IPS DF 6.9 (cell line): Measurements from ENCODE around the gene CNPY4.

Experiments used
- DNase-seq: peaks from one replicate; pipeline ENCODE4 v3.0.0-alpha.2; 2013; ENCODE audit warnings: low read depth, low spot score
- H3K27ac ChIP-seq: one replicate; pipeline ENCODE4 v1.5.1; 2013; ENCODE audit warnings: low read length, control low read depth
- H3K27me3 ChIP-seq: 2 replicates; pipeline ENCODE4 v1.6.1; 2013; ENCODE audit warnings: mild to moderate bottlenecking, low read length; ENCODE audit not compliant: control insufficient read depth, insufficient read depth
- H3K36me3 ChIP-seq: 2 replicates; pipeline ENCODE4 v1.6.1; 2013; ENCODE audit warnings: low read length; ENCODE audit not compliant: control insufficient read depth, insufficient read depth
- H3K4me1 ChIP-seq: 2 replicates; pipeline ENCODE4 v1.6.1; 2013; ENCODE audit warnings: low read length; ENCODE audit not compliant: control insufficient read depth, insufficient read depth
- H3K4me3 ChIP-seq: 2 replicates; pipeline ENCODE4 v1.5.1; 2013; ENCODE audit warnings: mild to moderate bottlenecking, low read length
- H3K9me3 ChIP-seq: 2 replicates; pipeline ENCODE4 v1.6.1; 2013; ENCODE audit warnings: low read length, inconsistent platforms; ENCODE audit not compliant: control insufficient read depth, insufficient read depth
- WGBS: extraction: QIAGEN DNeasy Blood & Tissue Kit; methylation state at CpG from one replicate; pipeline ENCODE4 v1.1.7; 2013; ENCODE audit warnings: mixed read lengths, missing lambda C conversion rate; ENCODE audit not compliant: insufficient read length, insufficient coverage; 5-methylcytosine and 5-hydroxymethylcytosine counted together

The CNPY4 gene

GRCh38 chr7:100119970-100120732, 717 bp downstream of the CNPY4 start:
- no peak overlapping the region for H3K27ac ChIP-seq
- H3K4me3 ChIP-seq: peak overlapping the region; percentile 69; the same call in 1 of the 2 replicates

GRCh38 chr7:100120733-100121036, 1.3 kb downstream of the CNPY4 start:
- no peaks in the 10 kb centered on the region for H3K9me3 ChIP-seq
- H3K27me3 ChIP-seq: no peaks in the 10 kb centered on the region
- WGBS: no CpG with 5 or more reads among the region's 1 CpG
- H3K27ac ChIP-seq: no peak overlapping the region
- H3K4me3 ChIP-seq: no peak overlapping the region
- H3K4me1 ChIP-seq: no peaks in the 10 kb centered on the region
- DNase-seq: no peak
- H3K36me3 ChIP-seq: no peaks in the 10 kb centered on the region

More at GRCh38 chr7:100119970-100120732, 717 bp downstream of the CNPY4 start:
- no peak for DNase-seq
- Histone ChIP-seq H3K9me3 (no peaks in the 10 kb centered on the region), H3K27me3 (no peaks in the 10 kb centered on the region), H3K36me3 (no peaks in the 10 kb centered on the region), H3K4me1 (no peaks in the 10 kb centered on the region)
- WGBS: no CpG with 5 or more reads among the region's 19 CpGs

DNA sequence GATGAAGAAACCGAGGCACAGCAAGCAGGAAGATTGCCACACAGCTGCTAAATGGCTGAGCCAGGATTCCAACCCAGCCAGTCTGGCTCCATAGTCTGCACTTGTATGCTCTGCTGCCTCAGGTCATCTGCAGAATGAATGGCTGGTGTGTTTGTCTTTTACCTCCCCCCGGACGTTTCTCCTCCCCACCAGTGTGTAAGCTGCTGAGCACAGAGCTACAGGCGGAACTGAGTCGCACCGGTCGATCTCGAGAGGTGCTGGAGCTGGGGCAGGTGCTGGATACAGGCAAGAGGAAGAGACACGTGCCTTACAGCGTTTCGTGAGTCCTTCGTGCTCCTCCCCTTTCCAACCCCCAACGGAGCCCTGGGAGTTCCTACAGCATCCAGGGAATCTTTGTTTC, 2.6 kb downstream of the CNPY4 start:
- no CpG with 5 or more reads among the region's 13 CpGs for WGBS
- Histone ChIP-seq H3K27ac (no peak overlapping the region), H3K9me3 (no peaks in the 10 kb centered on the region), H3K27me3 (no peaks in the 10 kb centered on the region), H3K4me1 (no peaks in the 10 kb centered on the region), H3K4me3 (no peak overlapping the region), H3K36me3 (no peaks in the 10 kb centered on the region)
- no peak for DNase-seq

GRCh38 chr7:100122568-100122967, 3.1 kb downstream of the CNPY4 start:
- Histone ChIP-seq H3K4me1 (no peaks in the 10 kb centered on the region), H3K4me3 (no peak overlapping the region), H3K9me3 (no peaks in the 10 kb centered on the region), H3K27ac (no peak overlapping the region), H3K27me3 (no peaks in the 10 kb centered on the region), H3K36me3 (no peaks in the 10 kb centered on the region)
- DNase-seq: no peak
- WGBS: no CpG with 5 or more reads among the region's 1 CpG

GRCh38 chr7:100124301-100125230, 5.1 kb downstream of the CNPY4 start:
- Histone ChIP-seq H3K27ac (no peak overlapping the region), H3K27me3 (no peaks in the 10 kb centered on the region), H3K4me3 (no peak overlapping the region), H3K9me3 (no peaks in the 10 kb centered on the region), H3K36me3 (no peaks in the 10 kb centered on the region), H3K4me1 (no peaks in the 10 kb centered on the region)
- WGBS: no CpG with 5 or more reads among the region's 4 CpGs
- DNase-seq: no peak

- H3K27ac ChIP-seq: no peak overlapping the region
- H3K9me3 ChIP-seq: no peaks in the 10 kb centered on the region
- H3K27me3 ChIP-seq: no peaks in the 10 kb centered on the region
- no CpG with 5 or more reads among the region's 29 CpGs for WGBS
- H3K4me1 ChIP-seq: no peaks in the 10 kb centered on the region
- DNase-seq: no peak
- H3K4me3 ChIP-seq: peak overlapping the region; percentile 63; the same call in 1 of the 2 replicates
- H3K36me3 ChIP-seq: no peaks in the 10 kb centered on the region
Measured at GRCh38 chr7:100126239-100126930, 7.0 kb downstream of the CNPY4 start.

- Histone ChIP-seq H3K4me3 (peak within 1 kb of the TSS; percentile 63), H3K9me3 (no peaks in the 10 kb centered on the region), H3K27ac (no peak within 1 kb of the TSS), H3K27me3 (no peaks in the 10 kb centered on the region), H3K36me3 (no peaks in the 10 kb centered on the region), H3K4me1 (no peaks in the 10 kb centered on the region)
- peak; percentile 72 for DNase-seq
- no CpG with 5 or more reads among the region's 85 CpGs for WGBS
Measured at GRCh38 chr7:100126931-100127865, 7.8 kb downstream of the CNPY4 start, which contains the start of gene MBLAC1. MBLAC1 (plus strand) TSS chr7:100126967; CDS start chr7:100127396, 429 bp downstream.

GRCh38 chr7:100127866-100128636, 8.6 kb downstream of the CNPY4 start:
- no peaks in the 10 kb centered on the region for H3K4me1 ChIP-seq
- no peak overlapping the region for H3K27ac ChIP-seq
- peak overlapping the region; percentile 63; the same call in 1 of the 2 replicates for H3K4me3 ChIP-seq

GRCh38 chr7:100128637-100128963, 9.2 kb downstream of the CNPY4 start:
- Histone ChIP-seq H3K27ac (no peak overlapping the region), H3K9me3 (no peaks in the 10 kb centered on the region), H3K4me3 (no peak overlapping the region), H3K27me3 (no peaks in the 10 kb centered on the region), H3K36me3 (no peaks in the 10 kb centered on the region), H3K4me1 (no peaks in the 10 kb centered on the region)
- no CpG with 5 or more reads among the region's 1 CpG for WGBS
- no peak for DNase-seq

More at GRCh38 chr7:100127866-100128636, 8.6 kb downstream of the CNPY4 start:
- WGBS: no CpG with 5 or more reads among the region's 37 CpGs
- Histone ChIP-seq H3K27me3 (no peaks in the 10 kb centered on the region), H3K36me3 (no peaks in the 10 kb centered on the region), H3K9me3 (no peaks in the 10 kb centered on the region)
- DNase-seq: no peak
